HEK293T (cell line): ENCODE measurements around the gene RGL3.

Source experiments
- ARNT ChIP-seq: fragments of 450-650 bp; IDR thresholded peaks from 2 replicates; pipeline ENCODE4 v1.6.1; 2017; ENCODE audit warnings: mild to moderate bottlenecking
- BHLHE40 ChIP-seq: fragments of 450-650 bp; IDR thresholded peaks from 2 replicates; pipeline ENCODE4 v1.6.1; 2016; ENCODE audit warnings: mild to moderate bottlenecking, moderate library complexity, borderline replicate concordance
- CTBP1 ChIP-seq: fragments of 450-650 bp; IDR thresholded peaks from 2 replicates; pipeline ENCODE4 v1.6.1; 2016; ENCODE audit warnings: borderline replicate concordance
- FOXA1 ChIP-seq: fragments of 450-650 bp; IDR thresholded peaks from 2 replicates; pipeline ENCODE4 v1.6.1; 2016; ENCODE audit warnings: mild to moderate bottlenecking
- NFRKB ChIP-seq: fragments of 450-650 bp; IDR thresholded peaks from 2 replicates; pipeline ENCODE4 v1.6.1; 2016; ENCODE audit warnings: mild to moderate bottlenecking, moderate library complexity
- SP1 ChIP-seq: fragments of 450-650 bp; IDR thresholded peaks from 2 replicates; pipeline ENCODE4 v1.6.1; 2017
- ZNF384 ChIP-seq: fragments of 450-650 bp; IDR thresholded peaks from 2 replicates; pipeline ENCODE4 v1.6.1; 2016

GRCh38 chr19:11448410-11448809, 29.3 kb upstream of the RGL3 start:
- TF ChIP-seq ZNF384 (no peak), SP1 (no peak), BHLHE40 (no peak), FOXA1 (no peak), NFRKB (no peak), CTBP1 (no peak), ARNT (no peak)
